Activated T-cell treated with anti-CD3 and anti-CD28 coated beads for 1 hour (primary cell): ENCODE measurements around the gene KCNQ1.

ENCODE experiments used
- DNase-seq: peaks from one replicate; pipeline ENCODE4 v3.0.0-alpha.2; 2020; ENCODE audit warnings: low read depth

Gene KCNQ1

DNA sequence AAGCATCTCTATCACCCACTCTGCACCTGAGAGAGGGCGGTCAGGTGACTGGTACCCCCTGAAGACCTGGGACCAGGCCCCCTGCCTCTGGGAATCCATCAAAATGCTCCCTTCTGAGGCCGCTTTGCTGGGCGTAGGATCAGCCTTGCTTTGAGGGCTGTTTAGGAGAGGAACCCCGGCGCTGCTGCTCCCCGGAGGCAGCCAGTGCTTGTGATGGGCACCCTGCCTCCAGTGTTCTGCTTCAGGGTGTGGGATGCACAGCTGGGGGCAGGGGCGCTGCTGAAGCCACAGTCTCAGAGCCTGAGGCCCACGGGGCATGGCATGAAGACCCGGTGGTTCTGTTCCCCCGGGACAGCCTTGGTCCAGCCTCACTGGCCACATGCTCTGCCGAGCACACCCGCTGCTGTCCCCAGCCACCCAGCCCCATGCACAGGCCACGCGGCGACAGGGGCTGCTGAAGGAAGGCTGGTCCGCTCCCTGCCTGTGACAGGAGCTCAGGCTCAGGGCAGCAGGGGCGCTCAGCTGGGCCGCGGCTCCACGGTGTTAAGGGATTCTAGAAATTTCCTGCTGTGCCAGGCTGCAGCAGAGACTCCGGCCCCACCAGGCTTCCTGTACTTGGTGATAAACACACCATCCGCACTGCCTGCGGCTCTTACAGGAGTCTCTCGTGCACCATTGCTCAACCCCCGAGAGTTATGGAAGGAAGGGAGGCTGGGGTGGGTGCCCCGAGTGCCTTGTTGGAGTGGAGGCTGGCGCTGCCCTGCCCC, 91.0 kb downstream of the KCNQ1 start:
- DNase-seq, result no peak

DNA sequence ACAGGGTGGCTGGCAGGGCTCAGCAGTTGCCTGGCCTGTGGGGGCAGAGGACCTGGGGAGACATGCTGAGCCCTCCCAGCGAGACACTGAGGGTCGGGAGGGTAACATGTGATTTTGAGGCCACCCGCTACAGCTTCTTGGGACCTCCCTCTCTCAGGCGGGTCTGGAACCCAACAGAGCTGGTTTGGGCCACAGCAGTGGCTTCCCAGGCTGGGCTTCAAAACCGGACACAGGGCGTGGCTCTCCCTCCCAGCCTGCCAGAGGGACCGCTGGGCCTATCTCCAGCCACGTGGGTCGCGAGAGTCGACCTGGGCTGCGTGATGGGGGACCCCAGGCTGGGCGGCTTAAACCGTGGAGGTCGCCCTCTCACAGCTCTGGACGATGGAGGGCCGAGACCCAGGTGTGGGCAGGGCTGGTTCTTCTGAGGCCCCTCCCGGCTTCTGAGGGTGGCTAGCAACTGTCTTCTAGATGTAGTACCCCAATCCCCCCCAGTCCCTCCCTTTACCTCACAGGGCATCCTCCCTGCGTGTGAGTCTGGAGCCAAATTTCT, 91.7 kb downstream of the KCNQ1 start:
- no peak for DNase-seq

DNA sequence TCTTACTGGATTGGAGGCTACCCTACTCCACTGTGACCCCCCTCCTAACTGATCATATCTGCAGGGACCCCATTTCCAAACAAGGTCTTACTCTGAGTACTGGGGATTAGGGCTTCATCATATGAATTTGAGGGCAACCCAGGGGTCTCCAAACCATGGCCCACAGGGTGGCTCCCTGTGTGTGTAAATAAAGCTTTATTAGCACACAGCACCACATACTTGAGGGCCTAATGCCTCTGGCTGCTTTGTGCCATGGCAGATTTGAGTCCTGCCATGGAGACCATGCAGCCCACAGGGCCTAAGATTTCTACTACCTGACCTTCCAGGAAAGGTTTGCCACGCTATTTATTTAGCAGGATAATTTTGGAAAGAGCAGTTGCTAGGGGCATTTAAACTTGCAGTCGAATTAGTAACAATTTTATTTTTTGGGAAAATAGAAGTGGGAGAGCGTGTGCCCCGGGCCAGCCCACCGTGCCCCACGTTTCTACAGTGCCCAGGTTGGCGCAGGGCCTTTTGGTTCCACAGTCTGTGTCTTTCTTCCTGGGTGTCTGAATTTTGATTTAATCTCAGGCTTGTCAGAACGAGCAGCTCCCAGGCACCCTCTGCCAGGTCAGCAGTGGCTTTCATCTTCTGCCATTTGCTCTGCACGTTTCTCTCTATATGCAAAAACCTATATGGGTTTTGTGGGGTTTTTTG, 92.3 kb downstream of the KCNQ1 start:
- no peak for DNase-seq

DNA sequence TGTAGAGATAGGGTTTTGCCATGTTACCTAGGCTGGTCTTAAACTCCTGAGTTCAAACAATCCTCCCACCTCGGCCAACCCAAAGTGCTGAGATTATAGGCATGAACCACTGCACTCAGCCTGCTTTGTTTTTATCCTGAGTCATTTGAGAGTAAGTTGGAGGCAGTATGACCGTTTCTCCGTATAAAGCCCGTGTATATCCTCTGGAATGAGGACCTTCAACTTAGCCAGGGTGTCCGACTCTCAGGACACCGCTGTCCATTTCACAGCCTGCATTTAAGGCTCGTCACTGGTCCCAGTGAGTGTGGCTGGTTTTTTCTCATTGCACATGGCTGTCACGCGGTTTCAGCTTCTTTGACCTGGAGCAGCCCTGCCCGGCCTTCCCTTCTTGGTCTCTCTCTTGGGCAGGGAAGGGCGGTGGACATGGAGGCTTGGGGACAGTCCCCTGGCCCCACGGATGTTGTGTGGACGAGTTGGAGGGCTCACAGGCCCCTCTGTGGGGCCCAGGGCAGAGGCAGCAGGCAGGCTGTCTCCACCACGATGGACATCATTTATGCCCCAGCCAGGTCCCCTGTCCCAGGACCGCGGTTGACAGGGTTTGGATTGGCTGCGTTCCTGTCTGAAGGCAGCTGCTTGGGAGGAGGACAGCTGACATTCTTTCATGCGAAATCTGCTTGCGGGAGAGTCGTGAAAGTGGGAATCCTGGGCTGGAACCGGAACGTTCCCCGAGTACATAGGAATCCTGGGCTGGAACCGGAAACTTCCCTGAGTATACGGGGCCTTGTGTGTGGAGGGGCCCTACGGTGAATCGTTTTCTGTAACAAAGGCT, 93.3 kb downstream of the KCNQ1 start:
- DNase-seq, result no peak

DNA sequence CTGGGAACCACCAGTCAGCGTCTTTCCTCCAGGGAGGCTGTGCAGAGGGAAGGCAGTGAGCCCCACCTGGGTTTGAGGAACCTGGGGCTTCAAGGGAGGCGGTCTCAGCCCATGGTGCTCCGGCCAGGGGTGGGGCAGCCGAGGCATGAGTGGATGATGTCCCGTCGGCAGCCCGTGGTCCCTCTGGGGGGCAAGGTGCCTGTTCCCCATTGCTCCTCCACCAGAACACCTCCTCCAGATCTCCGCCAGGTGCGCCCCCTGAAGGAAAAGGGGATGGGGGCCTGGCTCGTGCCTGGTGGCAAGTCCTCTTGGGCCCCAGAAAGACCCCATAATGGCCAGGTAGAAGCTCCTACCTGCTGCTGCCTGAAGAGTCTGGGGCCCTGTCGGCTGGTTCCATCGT, 94.1 kb downstream of the KCNQ1 start:
- DNase-seq, result no peak

DNA sequence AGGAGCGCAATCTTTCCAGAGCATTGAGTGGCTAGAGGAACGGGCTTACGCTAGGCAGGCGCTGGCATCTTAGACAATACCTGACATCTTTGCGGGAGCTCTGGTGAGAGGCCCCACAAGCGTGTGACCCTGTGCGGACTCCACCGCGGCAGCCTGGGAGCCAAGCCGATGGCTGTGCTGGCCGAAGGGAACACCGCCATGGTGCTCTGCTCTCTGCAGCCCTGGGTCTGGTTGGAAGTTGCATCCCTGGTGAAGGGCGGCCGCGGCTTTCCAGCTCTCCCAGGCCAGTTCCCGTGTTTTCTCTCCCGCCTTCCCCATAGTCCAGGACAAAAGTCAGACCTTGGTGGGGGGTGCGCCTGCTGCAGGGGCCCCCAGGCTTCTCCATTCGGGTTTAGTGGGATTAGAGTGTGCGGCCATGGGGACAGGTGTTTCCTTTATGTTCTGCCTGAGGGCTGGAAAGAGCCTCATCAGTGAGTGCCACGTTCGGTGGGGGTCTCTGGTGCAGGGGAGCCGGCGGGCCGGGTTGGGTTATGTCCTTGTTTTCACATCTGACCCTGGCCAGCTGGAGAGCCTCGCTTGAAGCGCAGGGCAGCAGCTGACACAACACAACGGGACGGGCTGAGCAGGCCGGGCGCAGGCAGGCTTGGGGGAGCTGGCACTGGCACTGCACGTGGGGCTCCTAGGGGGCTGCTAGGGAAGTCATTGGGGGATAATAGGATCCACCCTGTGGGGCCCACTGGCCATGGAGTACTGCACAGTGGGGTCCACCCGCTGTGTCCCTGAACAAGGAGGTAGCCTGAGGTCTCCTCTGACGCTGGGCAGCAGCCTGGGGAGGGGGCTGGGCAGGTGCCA, 94.8 kb downstream of the KCNQ1 start:
- no peak for DNase-seq

DNA sequence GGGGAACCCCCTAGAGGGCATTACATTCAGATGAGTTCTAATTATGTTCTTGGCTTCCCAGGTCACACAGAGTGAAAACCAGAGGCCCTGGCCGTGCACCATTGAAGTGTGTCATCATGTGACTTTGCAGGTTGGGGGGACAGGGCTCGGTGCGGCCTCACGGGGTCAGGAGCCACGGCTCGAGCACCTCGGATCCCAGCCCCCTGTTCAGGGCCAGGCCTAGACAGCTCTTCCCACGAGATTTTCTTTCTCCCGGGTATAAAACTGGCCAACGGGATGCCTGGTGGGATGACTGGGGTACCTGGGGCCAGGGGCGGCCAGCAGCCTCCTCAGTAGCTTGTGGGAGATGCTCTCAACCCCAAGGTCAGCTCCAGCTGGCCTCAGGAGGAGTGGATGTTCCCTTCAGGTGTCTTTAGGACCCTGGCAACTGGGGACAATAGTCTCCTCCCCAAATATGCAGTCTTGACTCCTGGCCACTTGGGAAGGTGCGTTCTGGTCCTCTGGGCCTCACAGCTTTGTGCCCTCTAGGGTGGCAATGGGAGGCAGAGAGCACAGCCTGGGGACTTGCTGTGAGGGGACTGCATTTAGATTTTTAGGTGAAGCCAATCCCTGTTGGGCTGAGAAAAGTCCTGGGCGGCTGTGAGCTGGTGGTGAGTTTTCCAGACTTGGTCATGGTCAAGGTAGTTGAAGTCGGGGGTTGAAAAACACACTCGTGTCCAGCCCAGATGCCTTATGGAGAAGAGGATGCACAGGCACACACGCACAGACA, 95.6 kb downstream of the KCNQ1 start:
- no peak for DNase-seq

DNA sequence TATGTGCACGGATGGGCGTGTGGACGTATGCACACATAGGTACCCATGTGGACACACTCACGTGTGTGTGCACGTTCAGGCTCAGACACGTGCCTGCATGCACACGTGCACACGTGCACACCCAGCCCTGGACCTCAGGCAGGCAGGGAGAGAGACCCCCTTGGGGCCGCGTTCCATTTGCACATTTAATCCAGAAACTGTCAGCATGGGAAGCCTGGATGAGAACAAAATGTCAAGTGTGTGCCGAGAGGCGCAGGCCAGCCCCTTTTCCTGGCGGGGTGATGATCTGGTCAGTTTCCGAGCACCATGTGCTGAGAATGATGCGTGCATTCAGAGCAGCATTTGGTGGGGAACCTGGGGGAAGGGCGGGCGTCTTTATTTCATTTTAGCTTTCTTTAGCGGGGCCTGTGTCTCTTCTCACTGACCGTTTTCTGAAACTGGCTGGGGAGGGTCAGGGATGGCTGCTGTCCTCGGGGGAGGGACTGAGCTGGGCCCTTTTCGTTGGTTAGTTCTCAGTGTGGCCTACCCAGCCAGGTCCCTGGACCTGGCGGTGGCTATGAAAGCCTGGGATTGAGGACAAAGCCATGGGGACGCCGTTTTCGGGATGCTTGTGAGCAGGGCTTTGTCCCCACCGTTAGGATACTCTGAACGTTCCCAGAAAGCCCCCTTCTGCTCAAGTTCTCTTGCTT, 96.3 kb downstream of the KCNQ1 start:
- DNase-seq, result no peak

DNA sequence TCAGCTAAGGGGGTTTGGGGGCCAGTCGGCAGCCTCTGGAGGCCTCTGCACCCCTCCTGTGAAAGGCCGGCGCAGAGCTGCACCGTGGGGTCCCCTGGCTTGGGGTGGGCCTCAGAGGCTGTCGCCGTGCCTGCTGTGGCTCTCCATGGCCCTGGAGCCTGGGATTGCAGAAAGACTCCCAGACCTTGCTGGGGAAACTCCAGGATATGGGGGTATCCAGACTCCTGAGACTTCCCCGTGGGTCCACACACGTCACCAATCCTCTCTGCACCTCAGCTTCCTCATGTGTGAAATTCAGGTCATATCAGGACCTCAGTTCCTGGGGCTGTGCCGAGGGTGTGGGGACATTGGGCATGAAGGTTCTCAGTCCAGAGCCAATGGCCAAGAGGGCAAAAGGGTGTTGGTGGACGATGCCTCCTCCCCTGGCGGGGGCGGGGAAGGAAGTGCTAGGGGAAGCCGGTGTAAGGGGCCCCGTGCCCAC, 97.1 kb downstream of the KCNQ1 start:
- no peak for DNase-seq

DNA sequence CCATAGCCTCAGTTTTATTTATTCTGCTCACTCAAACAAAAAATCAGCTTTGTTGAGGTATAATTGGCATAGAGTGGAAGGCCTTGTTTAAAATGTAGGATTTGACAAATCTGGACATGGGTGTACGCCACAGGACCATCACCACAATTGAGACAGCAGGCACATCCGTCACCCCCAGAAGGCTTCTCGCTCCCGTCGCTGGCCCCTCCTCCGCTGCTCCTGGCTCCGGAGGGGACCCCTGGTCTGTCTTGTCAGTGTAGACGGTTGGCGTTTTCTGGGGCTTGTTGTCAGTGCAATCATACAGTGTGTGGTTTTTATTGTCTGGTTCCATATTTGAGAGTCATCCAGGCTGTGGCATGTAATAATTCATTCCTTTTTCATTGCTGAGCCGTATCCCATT, 97.6 kb downstream of the KCNQ1 start:
- DNase-seq, result no peak

DNA sequence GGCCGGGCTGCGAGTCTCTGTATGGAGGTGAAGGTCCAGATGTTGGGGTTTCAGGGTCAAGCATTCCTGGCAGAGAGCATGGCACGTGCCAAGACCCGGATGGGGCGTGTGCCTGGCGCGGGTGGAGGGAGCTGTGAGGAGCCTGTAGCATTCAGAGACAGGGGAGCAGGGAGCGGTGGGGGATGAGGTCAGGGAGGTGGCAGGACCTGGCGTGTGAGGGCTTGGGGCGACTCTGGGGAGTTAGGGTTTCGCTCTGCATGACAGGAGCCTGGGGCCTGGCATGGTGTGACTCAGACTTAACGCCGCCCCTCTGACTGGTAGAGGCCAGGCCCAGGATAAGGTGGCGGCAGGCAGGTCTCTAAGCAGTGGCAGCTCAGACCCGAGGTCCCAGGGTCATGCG, 103.0 kb downstream of the KCNQ1 start:
- DNase-seq, result no peak

DNA sequence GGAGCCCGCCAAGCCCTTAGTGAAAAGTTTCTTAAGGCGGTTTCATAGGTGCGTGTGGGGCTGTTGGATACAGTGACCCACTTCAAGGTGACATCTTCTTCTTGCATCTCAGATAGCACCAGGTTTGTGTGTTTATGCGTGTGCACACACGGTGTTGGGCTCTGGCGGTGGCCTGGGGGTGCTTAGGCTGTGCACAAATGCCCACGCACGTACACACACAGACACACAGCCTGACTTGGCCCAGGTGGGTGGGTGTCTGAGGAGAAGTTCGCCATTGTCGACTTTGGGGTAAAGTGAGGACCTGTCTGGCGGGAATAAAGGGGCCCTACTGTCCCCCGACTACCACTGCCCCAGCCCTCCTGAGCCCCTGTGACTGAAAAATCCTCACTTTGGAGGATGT, 103.8 kb downstream of the KCNQ1 start:
- no peak for DNase-seq

DNA sequence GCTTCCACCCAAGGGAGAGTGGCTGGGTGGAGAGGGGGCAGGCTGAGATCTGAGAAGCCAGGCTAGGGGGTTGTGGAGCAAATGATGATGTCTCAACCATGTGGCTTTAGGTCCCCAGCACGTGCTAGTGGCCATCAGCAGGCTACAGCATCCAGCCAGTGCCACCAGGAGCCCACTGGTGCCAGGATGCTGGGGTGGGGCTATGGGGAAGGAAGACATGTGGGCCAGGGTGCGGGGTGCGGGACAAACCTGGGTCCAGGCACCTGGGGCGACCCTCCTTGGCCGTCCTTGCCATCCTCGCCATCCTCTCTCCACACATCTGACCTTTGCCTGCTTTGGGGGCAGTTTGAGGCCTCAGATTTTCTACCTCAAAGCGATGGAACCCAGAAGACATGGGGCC, 104.3 kb downstream of the KCNQ1 start:
- DNase-seq, result no peak

DNA sequence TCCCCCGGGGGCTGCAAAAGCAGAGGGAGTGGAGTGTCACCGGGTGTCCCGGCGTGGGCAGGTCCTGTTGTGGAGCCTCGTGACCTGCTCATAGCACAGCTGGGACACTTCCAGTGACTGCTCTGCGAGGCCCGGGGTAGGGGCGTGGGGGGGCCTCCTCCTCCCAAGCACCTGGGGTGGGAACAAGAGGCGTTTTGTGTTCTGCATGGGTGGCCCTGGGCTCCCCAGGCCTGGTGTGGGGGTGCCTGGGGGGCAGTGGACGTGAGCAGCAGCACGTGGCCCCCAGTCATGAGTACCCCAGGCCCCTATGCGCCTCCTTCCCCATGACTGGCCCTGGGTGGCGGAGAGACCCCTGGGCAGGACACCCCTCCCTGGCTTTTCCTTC, 104.7 kb downstream of the KCNQ1 start:
- no peak for DNase-seq

DNA sequence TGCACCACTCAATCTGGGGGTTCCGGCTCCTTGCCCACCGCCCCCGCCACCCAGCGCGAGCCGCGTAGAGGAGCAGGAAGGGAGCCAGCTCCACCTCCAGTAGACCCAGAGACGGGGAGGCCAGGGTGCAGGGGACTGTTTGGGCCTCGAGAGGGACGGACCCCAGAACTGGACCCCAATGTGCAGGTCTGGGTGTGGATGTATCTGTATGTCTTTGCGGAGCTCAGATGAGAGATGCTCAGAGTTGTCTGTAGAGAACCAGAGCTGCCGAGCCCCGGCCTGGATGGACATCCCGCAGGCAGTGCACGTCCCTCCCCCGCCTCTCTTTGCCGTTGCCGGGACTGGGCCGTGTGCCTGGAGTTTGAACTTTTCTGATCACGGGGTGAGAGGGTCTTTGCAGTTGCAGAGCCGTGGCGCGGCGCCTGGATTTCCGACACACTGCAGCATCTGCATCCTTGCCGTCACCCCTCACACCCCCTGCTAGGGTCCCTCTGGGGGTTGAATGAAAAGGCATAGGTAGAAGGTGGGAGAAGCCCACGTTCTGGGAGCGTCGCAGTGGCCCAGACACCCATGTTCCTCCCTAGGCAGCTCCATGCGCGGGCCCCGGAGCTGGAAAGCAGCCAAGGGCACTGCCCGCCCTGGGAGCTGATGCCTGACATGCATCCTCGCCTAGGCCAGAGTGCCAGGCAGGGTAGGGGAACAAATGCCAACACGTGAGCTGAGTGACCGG, 105.2 kb downstream of the KCNQ1 start:
- DNase-seq, result no peak

DNA sequence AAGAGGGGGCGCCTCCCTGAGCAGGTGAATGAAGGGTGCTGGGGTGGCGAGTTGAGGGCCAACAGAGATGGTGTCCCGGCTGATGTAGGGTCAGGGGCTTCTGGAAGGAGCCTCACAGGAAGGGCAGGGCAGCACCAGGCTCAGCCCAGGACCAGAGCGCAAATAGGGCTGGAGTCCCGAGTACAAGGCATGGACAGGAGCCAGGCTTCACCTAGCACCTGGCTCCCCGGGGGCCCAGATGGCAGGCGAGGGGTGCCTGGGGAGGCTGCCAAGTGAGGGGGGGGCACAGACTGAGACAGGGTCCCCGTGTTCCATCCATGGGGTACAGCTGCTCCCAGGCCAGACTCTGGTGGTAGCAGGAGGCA, 105.8 kb downstream of the KCNQ1 start:
- no peak for DNase-seq

DNA sequence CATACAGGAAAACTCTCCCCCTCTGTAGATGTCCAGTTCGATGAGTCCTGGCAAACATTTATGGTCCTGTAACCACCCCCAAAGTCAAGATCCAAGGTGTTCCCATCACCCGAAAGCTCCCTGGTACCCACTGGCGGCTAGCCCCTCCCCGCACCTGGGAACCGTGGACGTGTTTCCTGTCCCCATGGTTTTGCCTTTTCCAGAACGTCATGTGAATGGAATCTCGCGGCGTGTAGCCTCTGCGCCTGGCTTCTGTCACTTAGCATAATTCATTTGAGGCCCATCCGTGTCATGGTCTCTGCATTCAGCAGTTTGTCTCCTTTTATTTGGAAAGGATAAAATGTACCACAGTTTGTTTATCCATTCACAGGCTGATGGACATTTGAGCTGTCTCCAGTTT, 106.3 kb downstream of the KCNQ1 start:
- no peak for DNase-seq

DNA sequence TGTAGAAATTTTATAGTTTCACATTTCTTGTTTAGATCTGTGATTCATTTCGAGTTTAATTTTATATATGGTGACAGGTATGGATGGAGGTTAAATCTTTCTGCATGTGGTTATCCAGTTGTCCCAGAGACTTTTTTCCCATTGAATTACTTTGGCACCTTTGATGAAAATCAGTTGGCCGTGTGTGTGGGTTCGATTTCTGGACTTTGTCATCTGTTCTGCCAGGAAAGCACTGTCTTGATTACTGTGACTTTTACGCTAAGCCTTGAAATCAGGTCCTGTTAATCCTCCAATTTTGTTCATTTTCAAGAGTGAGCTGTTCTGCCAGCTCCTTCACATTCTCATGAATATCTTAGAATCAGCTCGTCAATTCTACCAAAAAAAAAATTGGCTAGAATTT, 107.4 kb downstream of the KCNQ1 start:
- no peak for DNase-seq

DNA sequence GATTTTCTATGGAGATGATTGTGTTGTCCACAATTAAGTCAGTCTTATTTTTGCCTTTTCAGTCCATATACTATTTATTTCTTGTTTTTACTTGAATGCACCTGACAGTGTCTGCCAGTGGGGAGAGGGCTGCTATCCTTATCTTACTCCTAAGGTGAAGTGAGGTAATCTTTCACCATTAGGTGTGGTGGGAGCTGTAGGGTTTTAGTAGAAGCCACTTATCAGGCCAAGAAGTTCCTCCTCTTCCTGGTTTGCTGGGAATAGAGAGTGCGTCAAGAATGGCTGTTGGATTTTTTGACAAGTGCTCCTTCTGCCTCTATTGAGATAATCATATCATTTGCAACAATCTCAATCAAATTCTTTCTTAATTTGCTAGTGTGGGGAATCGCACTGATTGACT, 108.4 kb downstream of the KCNQ1 start:
- DNase-seq, result no peak

DNA sequence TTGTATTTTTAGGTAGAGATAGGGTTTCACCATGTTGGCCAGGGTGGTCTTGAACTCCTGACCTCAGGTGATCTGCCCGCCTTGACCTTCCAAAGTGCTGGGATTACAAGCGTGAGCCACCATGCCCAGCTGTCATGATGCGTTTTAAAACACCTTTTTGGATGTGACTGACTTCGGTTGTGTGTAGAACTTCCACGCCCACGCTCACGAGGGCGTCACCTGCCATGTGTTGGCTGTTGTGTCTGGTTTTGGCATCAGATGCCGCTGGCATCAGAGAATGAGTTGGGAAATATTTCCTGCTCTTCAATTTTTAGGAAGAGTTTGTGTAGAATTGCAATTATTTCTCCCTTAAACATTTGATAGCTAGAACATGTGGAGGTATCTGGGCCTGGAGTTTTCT, 109.1 kb downstream of the KCNQ1 start:
- no peak for DNase-seq
